Nephron (organoid): Measurements from ENCODE around the gene RBM10.

Experiments used
- H3K27ac Mint-ChIP-seq, 3 experiments: 2 replicates each; pipeline ENCODE4 v1.8.0; 2020; ENCODE audit warnings: mixed read lengths in 3 of 3, mild to moderate bottlenecking in 2 of 3, moderate library complexity in 1 of 3
- H3K27me3 Mint-ChIP-seq: 2 replicates; pipeline ENCODE4 v1.8.0; 2021; ENCODE audit warnings: low read depth, mild to moderate bottlenecking, moderate library complexity, mixed read lengths
- H3K36me3 Mint-ChIP-seq: 2 replicates; pipeline ENCODE4 v1.8.0; 2020; ENCODE audit warnings: low read depth, mixed read lengths
- H3K4me1 Mint-ChIP-seq: 2 replicates; pipeline ENCODE4 v1.8.0; 2020; ENCODE audit warnings: mixed read lengths
- H3K4me3 Mint-ChIP-seq, 3 experiments: 2 replicates each; pipeline ENCODE4 v1.8.0; 2020; ENCODE audit warnings: mild to moderate bottlenecking in 3 of 3, mixed read lengths in 3 of 3, moderate library complexity in 2 of 3
- H3K9me3 Mint-ChIP-seq: 2 replicates; pipeline ENCODE4 v1.8.0; 2020; ENCODE audit warnings: mixed read lengths
- TF ChIP-seq, protein P1 (sequence below), 3 experiments: fragments of 200-600 bp; sonication (generic); IDR thresholded peaks; one replicate each; pipeline ENCODE4 v1.5.0; 2021; ENCODE audit warnings: antibody characterized with exemption in 3 of 3; ENCODE audit not compliant: unreplicated experiment in 3 of 3

The RBM10 gene

DNA sequence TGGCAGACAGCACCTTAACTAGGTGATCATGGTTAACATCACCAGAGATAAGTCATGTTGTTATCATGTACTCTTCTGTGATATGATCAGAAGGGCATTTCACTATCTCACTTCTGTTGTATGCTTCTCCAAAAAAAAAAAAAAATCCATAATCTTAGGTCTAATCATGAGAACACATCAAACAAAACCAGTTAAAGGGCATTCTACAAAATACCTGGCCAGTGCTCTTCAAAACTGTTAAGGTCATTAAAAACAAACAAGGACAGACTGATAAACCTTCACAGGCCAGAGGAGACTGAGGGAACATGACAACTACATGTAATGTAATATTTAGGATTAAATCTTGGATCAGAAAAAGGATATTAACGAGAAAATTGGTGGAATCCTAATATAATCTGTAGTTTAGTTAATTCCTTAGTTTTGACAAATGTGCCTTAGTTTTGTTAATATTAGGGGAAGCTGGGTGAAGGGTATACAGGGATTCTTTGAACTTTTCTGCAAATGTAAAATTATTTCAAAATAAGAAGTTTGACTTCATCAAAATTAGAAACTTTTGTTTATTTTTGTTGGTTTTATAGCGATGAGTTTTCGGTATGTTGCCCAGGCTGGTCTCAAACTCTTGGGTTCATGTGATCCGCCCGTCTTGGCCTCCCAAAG is 18.0 kb downstream of the RBM10 start:
- no peaks in the 10 kb centered on the region for H3K4me1 Mint-ChIP-seq
- H3K27ac Mint-ChIP-seq: no peak overlapping the region
- TF ChIP-seq, protein P1, sequence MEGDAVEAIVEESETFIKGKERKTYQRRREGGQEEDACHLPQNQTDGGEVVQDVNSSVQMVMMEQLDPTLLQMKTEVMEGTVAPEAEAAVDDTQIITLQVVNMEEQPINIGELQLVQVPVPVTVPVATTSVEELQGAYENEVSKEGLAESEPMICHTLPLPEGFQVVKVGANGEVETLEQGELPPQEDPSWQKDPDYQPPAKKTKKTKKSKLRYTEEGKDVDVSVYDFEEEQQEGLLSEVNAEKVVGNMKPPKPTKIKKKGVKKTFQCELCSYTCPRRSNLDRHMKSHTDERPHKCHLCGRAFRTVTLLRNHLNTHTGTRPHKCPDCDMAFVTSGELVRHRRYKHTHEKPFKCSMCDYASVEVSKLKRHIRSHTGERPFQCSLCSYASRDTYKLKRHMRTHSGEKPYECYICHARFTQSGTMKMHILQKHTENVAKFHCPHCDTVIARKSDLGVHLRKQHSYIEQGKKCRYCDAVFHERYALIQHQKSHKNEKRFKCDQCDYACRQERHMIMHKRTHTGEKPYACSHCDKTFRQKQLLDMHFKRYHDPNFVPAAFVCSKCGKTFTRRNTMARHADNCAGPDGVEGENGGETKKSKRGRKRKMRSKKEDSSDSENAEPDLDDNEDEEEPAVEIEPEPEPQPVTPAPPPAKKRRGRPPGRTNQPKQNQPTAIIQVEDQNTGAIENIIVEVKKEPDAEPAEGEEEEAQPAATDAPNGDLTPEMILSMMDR (IDR thresholded peaks at IDR 0.05; ENCODE audit: unreplicated experiment in 3 of 3): no peak
- H3K36me3 Mint-ChIP-seq: peaks cover 52% of the 10 kb centered on the region
- H3K4me3 Mint-ChIP-seq: no peak overlapping the region
- no peaks in the 10 kb centered on the region for H3K27me3 Mint-ChIP-seq
- H3K9me3 Mint-ChIP-seq: peaks cover 16% of the 10 kb centered on the region

DNA sequence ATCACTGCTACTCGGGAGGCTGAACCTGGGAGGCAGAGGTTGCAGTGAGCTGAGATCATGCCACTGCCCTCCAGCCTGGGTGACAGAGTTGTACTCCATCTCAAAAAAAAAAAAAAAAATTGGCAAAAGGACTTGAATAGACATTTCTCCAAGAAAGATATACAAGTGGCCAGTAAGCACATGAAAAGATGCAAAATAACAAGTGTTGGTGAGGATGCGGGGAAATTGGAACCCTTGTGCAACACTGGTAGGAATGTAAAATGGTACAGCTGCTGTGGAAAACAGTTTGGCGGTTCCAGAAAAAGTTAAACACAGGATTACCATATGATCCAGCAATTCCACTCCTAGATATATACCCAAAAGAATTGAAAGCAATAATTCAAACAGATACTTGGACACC is 19.4 kb downstream of the RBM10 start:
- H3K4me3 Mint-ChIP-seq: no peak overlapping the region
- TF ChIP-seq, protein P1 (IDR thresholded peaks at IDR 0.05; ENCODE audit: unreplicated experiment in 3 of 3): no peak
- H3K27ac Mint-ChIP-seq: no peak overlapping the region
- H3K9me3 Mint-ChIP-seq: peaks cover 19% of the 10 kb centered on the region
- no peaks in the 10 kb centered on the region for H3K27me3 Mint-ChIP-seq
- peaks cover 53% of the 10 kb centered on the region for H3K36me3 Mint-ChIP-seq
- no peaks in the 10 kb centered on the region for H3K4me1 Mint-ChIP-seq

DNA sequence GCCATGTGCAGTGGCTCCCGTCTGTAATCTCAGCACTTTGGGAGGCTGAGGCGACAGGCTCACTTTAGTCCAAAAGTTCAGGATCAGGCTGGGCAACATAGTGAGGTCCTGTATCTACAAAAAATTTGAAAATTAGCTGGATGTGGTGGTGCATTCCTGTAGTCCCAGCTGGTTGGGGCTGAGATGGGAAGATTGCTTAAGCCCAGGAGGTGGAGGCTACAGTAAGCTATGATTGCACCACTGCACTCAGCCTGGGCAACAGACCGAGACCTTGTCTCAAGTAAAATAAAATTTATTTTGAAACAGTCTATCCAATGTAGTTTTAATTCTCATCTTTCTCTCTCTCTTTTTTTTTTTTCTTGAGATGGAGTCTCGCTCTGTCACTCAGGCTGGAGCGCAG is 21.1 kb downstream of the RBM10 start:
- H3K27me3 Mint-ChIP-seq: no peaks in the 10 kb centered on the region
- TF ChIP-seq, protein P1 (IDR thresholded peaks at IDR 0.05; ENCODE audit: unreplicated experiment in 3 of 3): no peak
- no peaks in the 10 kb centered on the region for H3K4me1 Mint-ChIP-seq
- peaks cover 48% of the 10 kb centered on the region for H3K36me3 Mint-ChIP-seq
- peaks cover 12% of the 10 kb centered on the region for H3K9me3 Mint-ChIP-seq
- no peak overlapping the region for H3K4me3 Mint-ChIP-seq
- H3K27ac Mint-ChIP-seq: no peak overlapping the region

DNA sequence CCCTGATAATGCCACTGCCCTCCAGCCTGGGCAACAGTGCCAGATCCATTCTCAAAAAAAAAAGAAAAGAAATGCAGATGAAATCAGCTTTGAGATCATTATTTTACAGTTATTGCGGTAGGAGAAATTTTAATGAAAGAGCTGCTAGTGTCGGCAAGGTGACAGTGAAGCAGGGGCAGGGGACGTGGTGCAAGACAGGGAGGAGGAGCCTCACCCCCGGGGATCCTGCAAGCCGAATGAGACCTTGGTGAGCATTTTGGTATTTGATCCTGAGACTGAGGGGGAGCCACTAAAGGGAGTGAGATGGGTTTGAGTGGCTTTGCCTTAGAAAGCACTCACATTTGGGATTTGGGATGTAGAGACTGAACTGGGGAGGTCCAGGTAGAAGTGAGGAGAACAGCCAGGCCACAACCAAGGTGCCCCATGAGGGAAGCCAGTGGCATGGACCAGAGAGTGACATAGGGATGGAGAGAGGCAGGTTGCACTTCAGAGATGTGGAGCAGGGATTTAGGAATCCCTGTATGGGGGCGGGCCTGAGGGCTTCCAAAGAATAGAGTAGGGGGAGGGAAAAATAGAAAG is 23.6 kb downstream of the RBM10 start:
- no peaks in the 10 kb centered on the region for H3K27me3 Mint-ChIP-seq
- peaks cover 10% of the 10 kb centered on the region for H3K9me3 Mint-ChIP-seq
- H3K4me3 Mint-ChIP-seq: no peak overlapping the region
- no peak overlapping the region for H3K27ac Mint-ChIP-seq
- TF ChIP-seq, protein P1 (IDR thresholded peaks at IDR 0.05; ENCODE audit: unreplicated experiment in 3 of 3): no peak
- peaks cover 40% of the 10 kb centered on the region for H3K36me3 Mint-ChIP-seq
- H3K4me1 Mint-ChIP-seq: no peaks in the 10 kb centered on the region

DNA sequence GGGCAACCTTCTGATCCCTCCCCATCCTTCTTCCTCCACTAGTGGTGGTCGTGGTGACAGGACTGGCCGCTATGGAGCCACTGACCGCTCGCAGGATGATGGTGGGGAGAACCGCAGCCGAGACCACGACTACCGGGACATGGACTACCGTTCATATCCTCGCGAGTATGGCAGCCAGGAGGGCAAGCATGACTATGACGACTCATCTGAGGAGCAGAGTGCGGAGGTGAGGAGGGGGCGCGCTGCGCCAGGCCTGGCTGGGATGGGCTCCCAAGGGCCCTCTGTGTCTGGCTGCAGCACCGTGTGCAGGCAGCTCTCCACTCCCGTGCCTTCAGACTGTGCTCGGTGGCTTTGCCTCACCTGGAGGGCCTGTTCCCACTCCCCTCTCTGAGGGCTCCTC is 24.3 kb downstream of the RBM10 start:
- TF ChIP-seq, protein P1 (IDR thresholded peaks at IDR 0.05; ENCODE audit: unreplicated experiment in 3 of 3): no peak
- no peak overlapping the region for H3K27ac Mint-ChIP-seq
- H3K27me3 Mint-ChIP-seq: no peaks in the 10 kb centered on the region
- H3K4me1 Mint-ChIP-seq: no peaks in the 10 kb centered on the region
- H3K36me3 Mint-ChIP-seq: peaks cover 42% of the 10 kb centered on the region
- H3K4me3 Mint-ChIP-seq: no peak overlapping the region
- peaks cover 10% of the 10 kb centered on the region for H3K9me3 Mint-ChIP-seq
